NCI-H345 (cell line): ENCODE data around the gene IP6K2.

ENCODE experiments used
- DNase-seq: peaks from one replicate; lab custom pipeline; 2025; lab: John Stamatoyannopoulos, UW

The IP6K2 gene

GRCh38 chr3:48663489-48664312 lies 53.3 kb downstream of the IP6K2 start:
- DNase-seq, result peak; percentile 95

- DNase-seq, result peak; percentile 87
These were observed 54.1 kb downstream of the IP6K2 start, which contains the start of gene CELSR3 for GRCh38 chr3:48662753-48663488. CELSR3 (minus strand) TSS chr3:48662886; CDS start chr3:48662634, 252 bp downstream.

GRCh38 chr3:48662145-48662752 lies 54.8 kb downstream of the IP6K2 start:
- no peak for DNase-seq

GRCh38 chr3:48661501-48662144 lies 55.4 kb downstream of the IP6K2 start:
- no peak for DNase-seq

DNA sequence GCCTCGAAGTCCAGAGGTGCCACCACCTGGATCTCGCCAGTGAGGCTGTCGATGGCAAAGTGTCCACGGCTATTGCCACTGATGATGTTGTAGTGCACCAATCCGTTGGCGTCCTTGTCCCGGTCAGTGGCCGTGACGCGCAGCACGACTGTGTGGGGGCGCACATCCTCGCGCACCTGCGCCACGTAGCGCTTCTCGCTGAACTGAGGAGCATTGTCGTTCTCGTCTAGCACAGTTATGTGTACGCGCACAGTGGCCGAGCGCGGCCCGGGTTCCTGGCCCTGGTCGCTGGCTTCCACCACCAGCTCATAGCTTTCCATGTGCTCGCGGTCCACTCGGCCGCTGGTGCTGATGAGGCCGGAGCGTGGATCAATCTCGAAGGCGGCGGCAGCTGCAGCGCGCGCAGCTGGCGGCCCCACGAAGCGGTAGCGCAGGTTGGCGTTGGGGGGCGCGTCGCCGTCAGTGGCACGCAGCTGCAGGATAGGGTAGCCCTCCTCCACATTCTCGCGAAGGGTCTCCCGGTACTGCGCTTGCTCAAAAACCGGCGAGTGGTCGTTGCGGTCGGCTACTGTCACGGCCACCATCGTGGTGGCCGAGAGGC lies 56.1 kb downstream of the IP6K2 start:
- no peak for DNase-seq

DNA sequence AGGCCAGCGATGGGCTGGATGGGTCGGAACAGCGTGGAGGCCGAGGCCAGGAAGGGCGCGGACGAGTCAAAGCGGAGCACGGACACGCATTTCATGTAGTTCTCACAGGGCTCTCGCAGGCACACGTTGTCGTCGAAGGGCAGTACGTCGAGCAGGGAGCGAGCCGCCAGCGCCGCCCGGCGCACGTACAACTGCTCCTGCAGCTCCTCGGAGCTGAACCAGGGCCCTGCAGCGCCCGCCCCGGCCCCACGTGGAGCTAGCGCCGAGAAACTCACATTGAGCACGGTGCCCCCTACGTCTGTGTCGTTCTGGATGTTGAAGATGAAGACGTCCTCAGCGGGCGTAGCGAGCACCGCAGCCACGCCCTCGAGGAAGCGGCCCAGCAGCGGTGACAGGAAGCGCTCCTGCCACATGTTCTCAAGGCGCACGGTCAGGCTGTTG lies 60.2 kb downstream of the IP6K2 start:
- DNase-seq, result no peak

DNA sequence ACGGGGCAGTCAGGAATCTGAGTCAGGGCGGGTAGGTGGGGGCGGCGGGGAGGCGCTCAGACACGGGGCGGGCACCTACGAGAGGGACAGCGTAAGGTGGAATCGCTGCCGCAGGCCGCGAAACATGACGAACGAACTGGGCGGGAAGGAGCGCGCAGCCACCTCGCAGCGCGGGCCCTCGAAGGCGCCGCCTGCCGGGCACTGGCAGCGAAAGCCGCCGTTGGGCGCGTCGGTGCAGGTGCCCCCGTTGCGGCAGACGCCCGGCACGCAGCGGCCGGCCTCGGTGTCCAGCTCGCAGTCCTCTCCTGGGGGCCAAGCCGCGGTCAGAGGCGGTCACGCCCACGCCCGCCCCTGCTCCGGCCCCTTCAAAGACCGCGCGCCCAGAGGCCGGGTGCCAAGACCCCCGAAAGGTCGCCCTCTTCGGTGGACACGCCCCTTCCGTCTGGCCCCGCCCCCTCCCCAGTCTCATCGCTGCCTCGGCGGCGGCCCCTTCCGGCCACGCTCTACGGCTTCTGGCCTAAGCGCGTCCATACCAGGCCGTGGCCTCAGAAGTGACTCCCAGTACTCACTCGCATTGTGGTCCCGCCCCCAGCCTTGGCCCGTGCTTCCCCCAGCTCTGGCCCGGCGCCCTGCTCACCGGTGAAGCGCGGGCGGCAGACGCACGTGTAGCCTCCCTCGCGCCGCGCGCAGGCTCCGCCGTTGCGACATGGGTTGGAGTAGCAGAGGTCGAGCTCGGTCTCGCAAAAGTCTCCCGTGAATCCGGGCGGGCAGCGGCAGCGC lies 60.8 kb downstream of the IP6K2 start:
- DNase-seq, result no peak

DNA sequence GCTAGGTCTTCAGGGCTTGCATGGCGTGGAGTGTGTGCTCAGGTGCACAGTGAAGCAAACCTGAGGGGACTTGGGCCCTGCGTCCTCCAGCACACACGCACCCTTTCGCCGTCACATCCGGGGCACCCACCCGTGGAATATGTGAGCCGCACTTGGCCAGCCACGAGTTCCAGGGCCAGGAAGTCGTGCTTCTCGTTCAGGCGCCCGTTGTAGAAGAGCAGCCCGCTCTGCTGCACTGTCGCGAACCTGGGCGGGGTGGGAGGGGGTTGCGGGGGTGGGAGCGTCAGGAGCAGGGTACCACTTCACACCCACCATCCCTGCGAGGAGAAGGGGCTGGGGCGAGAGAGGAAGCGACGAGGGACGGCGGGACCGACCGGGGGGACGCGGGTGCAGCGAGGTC lies 61.4 kb downstream of the IP6K2 start:
- no peak for DNase-seq

- DNase-seq, result no peak
These were observed 62.0 kb downstream of the IP6K2 start for GRCh38 chr3:48655063-48655462.

DNA sequence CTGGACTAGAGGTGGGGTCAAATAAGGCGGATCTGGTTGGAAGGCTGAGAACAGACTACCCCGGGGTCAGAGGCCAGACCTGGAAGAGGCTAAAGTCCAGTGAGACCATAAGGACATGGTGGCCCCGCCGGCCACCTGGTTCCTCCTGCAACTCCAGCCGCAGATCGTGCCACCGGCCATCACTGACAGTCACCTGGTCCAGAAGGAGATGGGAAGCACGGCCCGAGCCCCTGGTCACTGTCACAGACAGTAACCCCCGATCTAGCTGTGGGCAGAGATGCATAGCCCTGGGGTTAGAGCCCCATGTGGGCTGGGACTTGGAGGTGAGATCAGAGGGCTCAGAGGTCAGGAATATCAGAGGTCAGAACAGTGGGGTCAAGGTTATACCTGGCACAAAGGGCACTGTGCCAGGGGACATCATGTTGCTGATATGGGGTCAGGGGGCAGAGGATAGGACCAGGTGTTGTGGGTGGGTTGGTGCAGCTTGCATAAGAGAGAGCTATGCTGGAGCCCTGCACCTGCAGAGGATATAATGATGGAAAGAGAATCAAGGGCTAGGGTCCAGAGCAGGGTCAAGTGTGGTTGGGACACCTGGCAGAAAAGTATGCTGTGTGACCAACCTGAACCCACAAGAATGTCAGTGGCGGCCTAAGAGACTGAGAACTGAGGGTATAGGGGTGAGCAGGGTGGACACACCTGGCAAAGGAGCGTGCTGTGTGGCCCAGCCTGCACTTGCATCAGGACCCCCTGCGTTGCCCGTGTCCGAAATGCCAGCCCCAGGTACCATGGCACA lies 63.9 kb downstream of the IP6K2 start:
- no peak for DNase-seq

GRCh38 chr3:48651771-48652170 lies 65.2 kb downstream of the IP6K2 start:
- DNase-seq, result no peak

- no peak for DNase-seq
These were observed 66.3 kb downstream of the IP6K2 start for GRCh38 chr3:48650723-48651122.

- DNase-seq, result no peak
These were observed 68.7 kb downstream of the IP6K2 start for GRCh38 chr3:48648188-48648850.

- no peak for DNase-seq
These were observed 69.3 kb downstream of the IP6K2 start for GRCh38 chr3:48647714-48648113.

- DNase-seq, result no peak
These were observed 71.9 kb downstream of the IP6K2 start for GRCh38 chr3:48644898-48645760.

GRCh38 chr3:48642605-48643004 lies 74.4 kb downstream of the IP6K2 start:
- DNase-seq, result no peak

DNA sequence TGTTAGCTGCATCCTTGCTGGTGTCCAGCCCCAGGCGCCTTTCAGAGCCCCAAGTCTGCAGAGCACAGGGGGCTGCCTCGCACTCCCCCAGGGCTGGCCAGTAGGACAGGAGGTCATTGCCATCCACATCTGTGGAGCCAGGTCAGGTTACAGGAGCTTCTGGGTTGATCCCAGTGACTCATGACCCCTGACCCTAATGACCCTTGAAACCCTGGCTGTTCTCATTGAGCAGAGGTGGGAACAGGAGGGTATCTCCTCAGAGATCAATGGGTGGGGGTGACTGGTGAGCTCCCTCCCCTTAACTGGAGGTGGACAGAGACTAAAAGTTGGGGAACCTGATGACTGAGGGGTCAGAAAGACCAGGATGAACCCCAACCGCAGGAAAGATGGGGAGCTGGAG lies 75.6 kb downstream of the IP6K2 start:
- DNase-seq, result no peak

DNA sequence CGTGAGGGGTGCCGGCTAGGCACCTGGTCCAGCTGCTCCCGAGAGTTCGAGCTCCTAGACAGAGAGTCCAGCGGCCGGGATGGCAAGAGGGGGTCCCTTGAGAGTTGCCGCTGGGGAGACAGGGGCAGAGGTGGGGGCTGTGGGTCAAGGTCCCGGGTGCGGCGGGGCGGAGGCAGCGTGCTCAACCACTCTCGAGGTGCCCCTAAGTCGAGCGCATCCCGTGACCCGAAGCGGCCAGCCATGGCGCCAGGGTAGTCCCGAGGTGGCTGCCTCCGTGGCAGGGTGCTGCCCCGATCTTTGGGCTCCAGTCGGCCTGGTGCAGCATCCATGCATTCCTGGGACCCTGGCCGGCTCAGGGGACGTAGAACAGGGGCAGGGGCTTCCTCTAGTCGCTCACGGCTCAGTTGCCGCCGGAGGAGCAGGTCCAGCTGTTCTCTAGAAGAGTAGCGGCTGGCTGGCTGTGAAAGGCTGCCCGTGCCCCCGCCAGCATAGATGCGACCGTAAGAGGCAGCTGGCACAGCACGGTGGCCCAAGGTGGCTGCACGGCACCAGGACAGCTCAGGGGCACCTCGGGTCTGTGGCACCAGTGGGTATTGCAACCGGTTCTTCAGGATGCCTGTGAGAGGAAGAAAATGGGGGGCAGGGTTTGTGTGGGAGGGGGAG lies 76.9 kb downstream of the IP6K2 start:
- DNase-seq, result no peak
